ENCODE data around the gene OR10A2.
"Not testable (repeated sequence)": the region's sequence is repeated elsewhere in the genome, so short reads cannot be mapped to it uniquely, and the experiment has no call there.

Gene OR10A2

DNA sequence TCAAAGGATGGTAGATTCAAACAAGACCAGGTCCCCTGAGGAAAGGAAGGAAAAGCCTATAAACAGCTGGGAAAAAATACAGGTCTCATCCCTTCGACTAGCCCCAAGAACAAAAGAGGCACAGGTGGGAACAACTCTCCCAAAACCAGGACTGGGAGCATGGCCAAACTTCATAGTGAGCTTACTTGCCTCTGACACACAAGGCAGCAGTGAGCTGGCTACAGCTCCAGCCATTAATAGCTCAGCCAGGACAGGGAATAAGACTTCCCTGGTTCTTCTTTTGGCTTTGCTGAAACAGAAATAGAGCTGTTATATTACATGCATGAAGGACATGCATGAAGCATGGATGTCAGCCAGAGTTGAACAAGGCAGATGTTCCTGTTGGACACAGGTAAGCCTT is at the start of gene OR10A2:
Gene OR10A2, plus strand, starts transcription at position 97 of the 400 bp plus-strand sequence. CDS start 6,698 bp downstream, outside the sequence.
- no peak for DNase-seq

- no peak for DNase-seq
Measured at GRCh38 chr11:6813656-6814055, 49.2 kb upstream of the OR10A2 start.

GRCh38 chr11:6817694-6818093 is 45.2 kb upstream of the OR10A2 start:
- DNase-seq = no peak

DNA sequence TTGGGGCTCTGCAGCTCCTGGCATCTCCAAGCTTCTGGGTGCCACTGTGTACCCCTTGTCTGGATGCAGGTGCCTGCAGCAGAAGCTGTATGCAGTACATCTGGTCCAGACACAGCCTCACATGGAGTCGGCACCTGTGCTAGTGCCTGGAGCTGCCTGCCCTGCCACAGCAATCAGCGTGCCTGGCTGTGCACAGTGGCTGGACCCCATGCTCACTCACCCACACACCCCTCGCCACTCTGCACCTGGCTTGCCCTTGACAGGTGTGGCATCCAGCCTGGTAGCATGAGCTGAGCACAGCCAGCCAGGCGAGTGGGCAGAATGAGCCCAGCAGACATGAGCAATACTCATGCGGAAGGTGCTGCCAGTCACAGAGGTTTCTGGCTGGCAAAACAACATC is 43.9 kb upstream of the OR10A2 start:
- DNase-seq = no peak

DNA sequence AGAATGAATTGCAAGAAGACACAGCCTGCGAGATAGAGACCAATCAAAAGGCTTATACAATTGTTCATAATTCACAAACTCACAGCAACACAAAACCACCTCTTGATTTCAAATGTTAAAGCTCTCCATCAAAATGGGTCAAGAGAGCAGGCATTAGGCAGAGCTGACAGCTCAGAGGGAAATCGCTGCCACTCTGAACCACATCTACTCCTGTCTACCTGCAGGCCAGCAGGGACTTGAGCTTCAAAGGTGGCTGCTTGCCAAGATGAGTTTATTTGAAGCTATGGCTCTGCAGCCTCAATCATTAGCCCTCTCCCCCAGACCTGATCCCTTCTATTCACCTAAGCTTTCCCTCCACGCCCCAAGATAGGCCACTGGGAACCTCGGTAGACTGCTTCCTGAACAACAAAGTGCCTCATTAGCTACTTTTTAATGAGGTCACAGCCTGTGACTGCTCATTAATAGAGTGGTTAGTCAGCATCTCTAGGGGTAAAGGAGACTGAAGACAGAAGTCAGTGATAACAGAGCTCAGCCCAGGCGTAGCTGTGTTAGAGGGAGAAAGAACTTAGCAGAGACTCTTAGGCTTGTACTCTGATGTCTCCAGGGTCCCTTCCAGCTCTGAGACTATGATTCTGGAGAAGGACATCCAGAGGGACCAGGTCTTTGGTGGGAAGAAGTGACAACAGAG is 38.6 kb upstream of the OR10A2 start:
- no peak for DNase-seq

DNA sequence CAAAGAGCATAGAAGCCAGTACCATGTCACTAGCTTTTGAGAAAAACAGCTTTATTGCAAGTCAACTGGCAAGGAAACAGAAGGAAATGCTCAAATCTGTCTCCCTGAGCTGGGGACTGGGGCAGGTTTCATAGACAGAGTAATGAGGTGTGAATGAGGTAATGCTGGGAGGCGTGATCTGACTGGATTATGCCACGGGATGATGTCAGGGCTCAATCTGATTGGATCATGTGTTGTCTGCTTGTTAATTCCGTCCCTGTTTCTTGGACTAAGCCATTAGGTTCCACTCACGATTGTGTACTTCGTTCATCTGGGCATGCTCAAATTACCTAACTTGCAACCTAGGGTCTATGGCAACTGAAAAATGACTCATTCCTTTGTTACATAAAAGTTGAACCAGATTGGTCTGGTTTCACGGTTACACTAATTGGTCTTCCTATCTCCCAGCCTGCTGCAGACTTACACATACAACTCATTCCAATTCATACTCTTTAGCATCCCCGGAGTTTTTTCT is 37.6 kb upstream of the OR10A2 start:
- no peak for DNase-seq

GRCh38 chr11:6828103-6828502 is 34.8 kb upstream of the OR10A2 start:
- DNase-seq = no peak

DNA sequence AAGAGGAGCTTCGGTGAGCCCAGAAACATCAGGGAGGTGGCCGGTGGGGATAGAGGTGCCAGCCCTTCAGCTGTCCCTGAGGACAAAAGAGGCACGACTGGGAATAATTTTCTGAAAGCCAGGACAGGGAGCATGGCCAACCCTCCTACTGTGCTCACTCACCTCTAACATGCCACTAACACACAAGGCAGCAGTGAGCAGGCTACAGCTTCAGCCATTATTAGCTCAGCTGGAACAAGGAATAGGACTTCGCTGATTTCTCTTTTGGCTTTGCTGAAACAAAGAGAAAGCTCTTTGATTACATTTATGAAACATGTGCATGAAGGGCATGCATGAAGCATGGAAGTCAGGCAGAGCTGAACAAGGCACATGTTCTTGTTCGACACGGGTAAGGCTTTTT is 29.5 kb upstream of the OR10A2 start:
- DNase-seq = no peak

GRCh38 chr11:6834021-6834420 is 28.8 kb upstream of the OR10A2 start:
- peak; percentile 37 to 51 for DNase-seq

- DNase-seq = no peak
Measured at GRCh38 chr11:6841694-6842093, 21.2 kb upstream of the OR10A2 start.

DNA sequence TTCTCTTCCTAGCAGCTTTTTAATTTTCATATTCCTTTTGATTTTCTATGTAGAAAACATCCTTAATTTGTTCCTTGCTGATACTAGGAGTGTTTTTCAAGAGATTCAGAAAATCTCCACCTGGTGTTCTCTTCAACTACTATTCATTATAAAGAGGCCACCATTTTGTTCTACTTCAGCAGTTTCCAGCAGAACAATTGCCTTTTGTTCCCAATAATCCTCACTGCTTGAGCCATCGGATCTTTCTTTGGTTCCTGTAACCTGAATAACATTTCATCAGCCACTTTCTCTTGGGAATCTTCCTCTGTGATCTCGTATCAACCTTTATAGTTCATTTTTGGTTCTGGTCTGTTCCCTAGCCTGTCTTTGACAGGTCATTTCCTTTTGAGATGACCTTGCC is 19.2 kb upstream of the OR10A2 start:
- no peak for DNase-seq

DNA sequence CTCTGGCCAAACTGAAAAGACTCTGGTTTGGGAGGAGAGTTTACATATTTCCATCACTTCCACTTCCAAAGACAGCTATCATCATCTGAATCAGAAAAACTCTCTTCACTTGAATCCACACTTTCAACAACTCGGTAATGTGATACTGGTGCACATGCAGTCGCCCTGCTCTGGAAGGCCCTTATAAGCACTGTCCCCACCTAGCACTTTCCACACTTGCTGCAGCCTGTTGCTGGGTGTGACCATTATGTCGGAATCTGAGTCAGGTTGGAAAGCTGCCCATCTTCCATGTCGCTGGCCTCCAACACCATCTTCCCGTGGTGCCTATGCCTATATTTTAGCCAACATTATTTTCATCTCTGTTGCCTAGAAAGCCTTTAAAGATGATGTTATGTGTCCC is 18.5 kb upstream of the OR10A2 start:
- DNase-seq = no peak

- DNase-seq = no peak
Measured at GRCh38 chr11:6845383-6845782, 17.5 kb upstream of the OR10A2 start, which contains the start of gene OR10A5. OR10A5 (plus strand) TSS chr11:6845683; CDS start chr11:6845683, 0 bp downstream.

GRCh38 chr11:6850526-6850925 is 12.3 kb upstream of the OR10A2 start:
- DNase-seq = no peak

DNA sequence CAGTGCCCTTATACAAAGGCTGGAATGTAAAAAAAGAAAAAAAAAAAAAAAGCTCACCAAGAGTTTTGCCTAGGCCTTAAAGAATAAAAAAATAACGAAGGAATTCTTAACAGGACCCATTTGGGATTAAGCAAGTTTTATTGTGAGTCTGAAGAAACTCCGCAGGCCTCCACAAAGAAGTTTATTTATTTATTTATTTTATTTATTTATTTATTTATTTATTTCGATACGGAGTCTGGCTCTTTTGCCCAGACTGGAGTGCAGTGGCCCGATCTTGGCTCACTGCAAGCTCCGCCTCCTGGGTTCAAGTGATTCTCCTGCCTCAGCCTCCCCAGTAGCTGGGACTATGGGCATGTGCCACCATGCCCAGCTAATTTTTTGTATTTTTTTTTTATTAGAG is 8.1 kb upstream of the OR10A2 start:
- not testable (repeated sequence) for DNase-seq

DNA sequence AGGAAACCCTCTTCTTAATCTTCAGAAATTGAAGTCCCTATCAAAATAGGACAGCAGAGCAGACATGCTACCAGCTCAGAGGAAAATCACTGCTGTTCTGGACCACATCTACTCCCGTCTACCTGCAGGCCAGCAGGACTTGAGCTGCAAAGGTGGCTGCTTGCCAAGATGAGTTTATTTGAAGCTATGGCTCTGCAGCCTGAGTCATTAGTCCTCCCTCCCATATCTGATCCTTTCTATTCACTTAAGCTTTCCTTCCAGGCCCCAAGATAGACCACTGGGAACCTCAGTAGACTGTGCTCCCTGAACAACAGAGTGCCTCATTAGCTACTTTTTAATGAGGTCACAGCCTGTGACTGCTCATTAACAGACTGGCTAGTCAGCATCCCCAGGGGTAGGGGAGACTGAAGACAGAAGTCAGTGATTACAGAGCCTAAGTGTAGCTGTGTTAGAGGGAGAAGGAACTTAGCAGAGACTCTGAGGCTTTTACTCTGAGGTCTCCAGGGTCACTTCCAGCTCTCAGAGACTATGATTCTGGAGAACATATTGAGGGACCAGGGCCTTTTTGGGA is 6.8 kb upstream of the OR10A2 start:
- DNase-seq = no peak

- DNase-seq = no peak
Measured at GRCh38 chr11:6856871-6857270, 6.0 kb upstream of the OR10A2 start.

DNA sequence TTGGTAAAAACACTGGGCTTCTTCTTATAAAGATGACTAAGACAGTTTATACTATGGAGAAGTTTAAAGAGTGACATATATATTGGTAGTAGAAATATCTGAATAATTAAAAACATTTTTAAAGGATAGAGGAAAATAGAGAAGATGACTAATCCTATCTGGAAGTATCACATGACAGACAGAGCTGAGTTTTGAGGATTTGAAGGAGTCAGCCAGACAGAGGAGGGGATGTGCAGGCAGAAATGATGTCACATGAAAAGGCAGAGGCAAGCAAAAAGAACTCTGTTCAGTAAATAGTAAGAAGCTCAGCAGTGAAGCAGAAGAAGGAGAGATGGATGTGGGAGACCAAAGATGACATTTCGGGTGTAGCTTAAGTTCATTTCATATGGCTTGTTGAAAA is 1.6 kb downstream of the OR10A2 start:
- DNase-seq = peak in 1 of 2 donors; percentile 17

DNA sequence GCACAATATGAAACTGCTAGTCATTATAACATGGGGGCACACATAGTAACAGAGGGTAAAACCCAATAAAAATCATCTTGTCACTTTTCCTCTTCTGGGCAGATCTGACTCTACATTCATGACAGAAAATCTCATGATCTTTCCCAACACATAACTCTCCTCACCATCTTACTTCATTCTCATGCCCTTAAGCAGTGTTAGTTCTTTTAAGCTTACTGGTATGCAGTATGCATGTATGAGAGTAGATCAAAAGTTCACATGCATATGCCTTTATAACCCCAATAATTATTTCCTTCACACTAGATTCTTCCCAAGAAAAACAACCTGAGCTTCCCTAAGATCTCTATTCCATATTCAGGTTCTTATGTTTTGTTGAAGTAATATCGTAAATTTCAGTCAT is 8.4 kb downstream of the OR10A2 start:
- no peak for DNase-seq

GRCh38 chr11:6875761-6876160 is 12.9 kb downstream of the OR10A2 start:
- no peak for DNase-seq

- DNase-seq = no peak
Measured at GRCh38 chr11:6876325-6876724, 13.5 kb downstream of the OR10A2 start, which contains the start of gene OR10A4. OR10A4 (plus strand) TSS chr11:6876625; CDS start chr11:6876648, 23 bp downstream.

DNA sequence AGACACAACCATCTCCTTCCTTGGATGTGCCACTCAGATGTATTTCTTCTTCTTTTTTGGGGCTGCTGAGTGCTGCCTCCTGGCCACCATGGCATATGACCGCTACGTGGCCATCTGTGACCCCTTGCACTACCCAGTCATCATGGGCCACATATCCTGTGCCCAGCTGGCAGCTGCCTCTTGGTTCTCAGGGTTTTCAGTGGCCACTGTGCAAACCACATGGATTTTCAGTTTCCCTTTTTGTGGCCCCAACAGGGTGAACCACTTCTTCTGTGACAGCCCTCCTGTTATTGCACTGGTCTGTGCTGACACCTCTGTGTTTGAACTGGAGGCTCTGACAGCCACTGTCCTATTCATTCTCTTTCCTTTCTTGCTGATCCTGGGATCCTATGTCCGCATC is 14.1 kb downstream of the OR10A2 start:
- no peak for DNase-seq

DNA sequence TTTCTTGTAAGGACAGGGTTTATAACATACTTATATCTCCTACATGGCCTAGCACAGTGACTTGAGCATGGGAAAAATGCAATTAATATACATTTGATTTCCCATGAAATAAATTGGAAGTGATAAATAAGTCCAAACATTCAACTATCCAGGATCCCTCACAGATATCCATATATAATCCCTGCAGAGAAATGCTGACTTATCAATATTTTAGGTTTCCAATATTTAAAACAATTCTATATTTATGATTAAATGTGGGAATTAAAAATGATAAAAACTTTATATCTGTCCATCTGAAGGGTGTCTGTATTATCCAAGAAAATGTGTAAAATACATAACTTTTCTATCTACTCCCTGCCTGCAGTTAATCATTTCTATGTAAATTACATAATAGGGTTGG is 19.9 kb downstream of the OR10A2 start:
- DNase-seq = no peak

- DNase-seq = not testable (repeated sequence)
Measured at GRCh38 chr11:6887711-6888110, 24.9 kb downstream of the OR10A2 start.

DNA sequence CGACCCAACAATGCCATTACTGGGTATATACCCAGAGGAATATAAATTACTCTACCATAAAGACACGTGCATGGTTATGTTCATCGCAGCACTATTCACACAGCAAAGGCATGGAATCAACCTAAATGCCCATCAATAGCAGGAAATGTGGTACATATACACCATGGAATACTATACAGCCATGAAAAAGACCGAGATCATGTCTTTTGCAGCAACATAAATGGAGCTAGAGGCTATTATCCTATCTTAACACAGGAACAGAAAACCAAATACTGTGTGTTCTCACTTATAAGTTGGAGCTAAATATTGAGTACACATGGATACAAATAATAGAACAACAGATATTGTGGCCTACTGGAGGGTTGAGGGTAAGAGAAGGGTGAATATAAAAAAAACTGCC is 26.0 kb downstream of the OR10A2 start:
- no peak for DNase-seq
